DOHH2 (cell line): Measurements from ENCODE around the gene GOT1.

Experiments
- H3F3A ChIP-seq: fragments of 200-600 bp; sonication (generic), shearing (Covaris generic); 2 replicates; pipeline ENCODE4 v1.6.0; 2016; ENCODE audit warnings: antibody characterized with exemption, mild to moderate bottlenecking; ENCODE audit not compliant: control insufficient read depth, insufficient read depth
- H3K27ac ChIP-seq: fragments of 200-600 bp; sonication (generic); 2 replicates; pipeline ENCODE4 v1.5.1; 2014; ENCODE audit warnings: low read depth, mild to moderate bottlenecking, low read length, moderate library complexity
- H3K27me3 ChIP-seq: fragments of 200-600 bp; sonication (generic); 2 replicates; pipeline ENCODE4 v1.6.1; 2014; ENCODE audit warnings: mild to moderate bottlenecking, low read length, mixed read lengths; ENCODE audit not compliant: control insufficient read depth
- H3K36me3 ChIP-seq: fragments of 200-600 bp; sonication (generic); 2 replicates; pipeline ENCODE4 v1.6.1; 2014; ENCODE audit warnings: mild to moderate bottlenecking, low read length, moderate library complexity, mixed read lengths; ENCODE audit not compliant: control insufficient read depth
- H3K4me1 ChIP-seq: fragments of 200-600 bp; sonication (generic); 2 replicates; pipeline ENCODE4 v1.6.1; 2014; ENCODE audit warnings: mild to moderate bottlenecking, low read length, mixed read lengths; ENCODE audit not compliant: control insufficient read depth
- H3K4me2 ChIP-seq: fragments of 200-600 bp; sonication (generic); 2 replicates; pipeline ENCODE4 v1.6.0; 2014; ENCODE audit warnings: mild to moderate bottlenecking, low read length, moderate library complexity
- H3K4me3 ChIP-seq: fragments of 200-600 bp; sonication (generic); 2 replicates; pipeline ENCODE4 v1.5.1; 2014; ENCODE audit warnings: mild to moderate bottlenecking, low read length, mixed read lengths
- H3K79me2 ChIP-seq: fragments of 200-600 bp; sonication (generic); 2 replicates; pipeline ENCODE4 v1.6.1; 2014; ENCODE audit warnings: mild to moderate bottlenecking, low read length, mixed read lengths; ENCODE audit not compliant: control insufficient read depth
- H3K9me2 ChIP-seq: fragments of 200-600 bp; sonication (generic); replicated peaks from 2 replicates; pipeline ENCODE4 v1.6.1; 2014; ENCODE audit warnings: mild to moderate bottlenecking, low read length, mixed read lengths; ENCODE audit not compliant: control insufficient read depth
- H3K9me3 ChIP-seq: fragments of 200-600 bp; sonication (generic); 2 replicates; pipeline ENCODE4 v1.6.1; 2014; ENCODE audit warnings: antibody characterized with exemption, low read length, mixed read lengths; ENCODE audit not compliant: control insufficient read depth, insufficient read depth
- H4K20me1 ChIP-seq: fragments of 200-600 bp; sonication (generic); 2 replicates; pipeline ENCODE4 v1.6.0; 2014; ENCODE audit warnings: low read depth, mild to moderate bottlenecking, antibody characterized with exemption, low read length, moderate library complexity; ENCODE audit not compliant: control insufficient read depth, insufficient read depth
- CTCF ChIP-seq: fragments of 200-600 bp; sonication (generic); IDR thresholded peaks from one replicate; pipeline ENCODE4 v1.5.1; 2014; ENCODE audit warnings: antibody characterized with exemption, mild to moderate bottlenecking, low read depth, low read length; ENCODE audit not compliant: poor library complexity, severe bottlenecking
- EZH2phosphoT487 ChIP-seq: fragments of 200-600 bp; sonication (generic); IDR thresholded peaks from 2 replicates; pipeline ENCODE4 v1.6.1; 2017; ENCODE audit warnings: borderline replicate concordance, mild to moderate bottlenecking, antibody characterized with exemption, low read length, moderate library complexity, mixed read lengths

GOT1 gene

GRCh38 chr10:99396471-99396870, 34.0 kb downstream of the GOT1 start:
- no peak overlapping the region for H3K4me2 ChIP-seq
- no peaks in the 10 kb centered on the region for H3K79me2 ChIP-seq
- no peak overlapping the region for H3K4me3 ChIP-seq
- H3K4me1 ChIP-seq, result no peaks in the 10 kb centered on the region
- H3K9me3 ChIP-seq, result no peaks in the 10 kb centered on the region
- no peaks in the 10 kb centered on the region for H3F3A ChIP-seq
- peaks cover 20% of the 10 kb centered on the region for H3K36me3 ChIP-seq
- no peaks in the 10 kb centered on the region for H4K20me1 ChIP-seq
- H3K27me3 ChIP-seq, result no peaks in the 10 kb centered on the region
- H3K27ac ChIP-seq, result no peak overlapping the region
- H3K9me2 ChIP-seq, result no peaks in the 10 kb centered on the region
- TF ChIP-seq EZH2phosphoT487, result no peak
- no peak for TF ChIP-seq CTCF

DNA sequence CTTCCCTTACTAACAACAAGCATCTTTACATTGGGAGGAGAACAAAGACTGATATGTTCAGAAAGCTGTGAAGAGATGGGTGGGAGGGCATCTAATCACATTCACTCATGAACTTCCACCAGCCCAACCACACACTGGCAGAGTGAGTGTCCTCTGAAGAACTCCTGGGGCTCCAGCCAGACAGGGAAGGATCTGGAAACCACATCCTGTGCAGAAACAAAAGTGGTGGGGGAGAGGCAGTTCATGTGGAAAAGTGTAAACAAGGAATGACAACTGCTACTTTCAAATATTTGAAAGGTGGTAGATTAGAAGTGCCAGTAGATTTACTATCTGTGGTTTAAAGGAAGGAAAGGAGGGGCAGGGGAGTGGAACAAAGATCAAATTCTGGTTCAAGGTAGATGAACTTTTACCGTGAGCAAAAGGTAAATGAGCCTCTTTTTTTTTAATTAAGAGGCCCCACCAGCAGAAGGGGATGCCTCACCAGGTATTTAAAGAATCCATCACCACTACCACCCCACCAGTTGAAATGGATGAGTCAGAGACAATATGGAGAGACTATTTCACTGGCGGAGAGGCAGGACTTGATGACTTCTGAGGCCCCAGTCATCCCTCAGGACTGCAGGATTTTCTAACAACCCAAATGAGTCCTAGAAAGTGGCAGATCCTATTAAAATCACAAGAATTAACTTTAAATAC, 34.5 kb downstream of the GOT1 start:
- H3F3A ChIP-seq, result no peaks in the 10 kb centered on the region
- no peak overlapping the region for H3K4me2 ChIP-seq
- H3K9me3 ChIP-seq, result no peaks in the 10 kb centered on the region
- no peaks in the 10 kb centered on the region for H3K79me2 ChIP-seq
- H3K4me3 ChIP-seq, result no peak overlapping the region
- H3K4me1 ChIP-seq, result no peaks in the 10 kb centered on the region
- no peak overlapping the region for H3K27ac ChIP-seq
- no peaks in the 10 kb centered on the region for H3K27me3 ChIP-seq
- peaks cover 20% of the 10 kb centered on the region for H3K36me3 ChIP-seq
- no peak for TF ChIP-seq EZH2phosphoT487
- no peaks in the 10 kb centered on the region for H4K20me1 ChIP-seq
- no peaks in the 10 kb centered on the region for H3K9me2 ChIP-seq

- no peaks in the 10 kb centered on the region for H3K27me3 ChIP-seq
- no peak overlapping the region for H3K27ac ChIP-seq
- TF ChIP-seq CTCF (no peak), EZH2phosphoT487 (no peak)
- H3K9me3 ChIP-seq, result no peaks in the 10 kb centered on the region
- peaks cover 20% of the 10 kb centered on the region for H3K36me3 ChIP-seq
- no peak overlapping the region for H3K4me2 ChIP-seq
- H3K4me1 ChIP-seq, result no peaks in the 10 kb centered on the region
- H3K9me2 ChIP-seq, result no peaks in the 10 kb centered on the region
- no peaks in the 10 kb centered on the region for H4K20me1 ChIP-seq
- H3F3A ChIP-seq, result no peaks in the 10 kb centered on the region
- H3K4me3 ChIP-seq, result no peak overlapping the region
- no peaks in the 10 kb centered on the region for H3K79me2 ChIP-seq
Observed at GRCh38 chr10:99394761-99395386, 35.5 kb downstream of the GOT1 start.

DNA sequence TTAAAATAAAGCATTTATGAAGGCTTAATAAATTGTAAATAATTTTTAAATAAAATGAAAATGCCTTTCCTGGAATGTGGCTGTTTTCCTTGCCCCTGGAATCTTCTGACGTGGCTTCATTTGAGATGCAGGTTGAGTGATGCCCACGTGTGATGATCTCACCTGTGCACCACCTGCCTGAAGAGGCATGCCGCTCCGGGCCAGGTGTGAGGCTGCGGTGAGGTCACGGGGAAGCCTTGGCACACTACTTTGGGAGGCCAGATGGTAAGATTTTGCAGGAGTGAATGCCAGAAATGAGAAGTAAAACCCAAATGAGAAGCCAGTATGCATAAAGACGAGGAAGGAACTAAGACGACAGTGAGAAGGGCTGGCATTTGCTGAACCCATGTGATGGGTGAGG, 36.2 kb downstream of the GOT1 start:
- Histone ChIP-seq H3K79me2 (no peaks in the 10 kb centered on the region), H3K9me2 (no peaks in the 10 kb centered on the region), H3K9me3 (no peaks in the 10 kb centered on the region), H3F3A (no peaks in the 10 kb centered on the region), H3K4me1 (no peaks in the 10 kb centered on the region), H3K36me3 (peaks cover 19% of the 10 kb centered on the region), H3K4me3 (no peak overlapping the region), H3K4me2 (no peak overlapping the region), H3K27me3 (no peaks in the 10 kb centered on the region), H3K27ac (no peak overlapping the region), H4K20me1 (no peaks in the 10 kb centered on the region)
- TF ChIP-seq EZH2phosphoT487 (no peak), CTCF (no peak)
